HG03521 (cell line): ENCODE data around the gene HPCA.

Experiments
- ATAC-seq: cut with Tn5 transposase; IDR thresholded peaks from one replicate; pipeline ENCODE4 v1.9.1; 2021; ENCODE audit warnings: mild to moderate bottlenecking, moderate library complexity; ENCODE audit not compliant: unreplicated experiment

The HPCA gene

DNA sequence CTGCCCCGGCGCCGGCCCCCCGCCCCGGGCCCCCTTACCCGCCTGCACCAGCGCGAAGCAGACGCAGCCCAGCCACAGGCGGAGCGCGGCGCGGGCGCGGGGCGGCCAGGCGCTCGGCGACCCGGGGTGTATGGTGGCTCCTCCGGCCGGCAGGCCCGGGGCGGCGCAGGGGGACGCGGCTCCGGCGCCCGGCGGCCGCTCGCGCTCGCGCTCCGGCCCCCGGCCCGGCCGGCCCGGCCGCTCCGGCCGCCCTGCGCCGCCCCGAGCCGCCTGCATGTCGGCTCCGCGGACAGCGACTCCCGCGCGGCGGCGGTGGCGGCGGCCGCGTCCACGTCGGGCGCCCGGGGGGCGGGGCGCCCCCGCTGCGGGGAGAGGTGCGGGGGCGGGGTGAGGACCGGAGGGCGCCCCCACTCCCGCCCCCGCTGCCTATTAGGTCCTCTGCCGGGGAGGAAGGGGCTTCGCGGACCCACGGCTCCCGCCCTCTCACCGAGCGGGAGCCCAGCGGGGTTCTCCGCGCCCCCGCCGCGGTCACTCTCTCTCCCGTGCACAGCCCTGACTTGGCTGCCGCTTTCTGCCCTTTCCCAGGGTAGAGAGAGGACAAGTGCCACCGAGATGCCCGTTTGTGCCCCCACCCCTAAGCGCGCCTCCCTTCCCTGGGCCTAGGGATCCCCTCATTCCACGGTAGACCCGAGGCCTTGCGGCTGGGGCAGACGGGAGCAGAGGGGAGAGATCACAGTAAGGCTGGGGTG, 15.5 kb upstream of the HPCA start, which contains the start of gene FNDC5:
Gene FNDC5 (minus strand): TSS at position 298 of the 749 bp plus-strand sequence.
- no peak for ATAC-seq

DNA sequence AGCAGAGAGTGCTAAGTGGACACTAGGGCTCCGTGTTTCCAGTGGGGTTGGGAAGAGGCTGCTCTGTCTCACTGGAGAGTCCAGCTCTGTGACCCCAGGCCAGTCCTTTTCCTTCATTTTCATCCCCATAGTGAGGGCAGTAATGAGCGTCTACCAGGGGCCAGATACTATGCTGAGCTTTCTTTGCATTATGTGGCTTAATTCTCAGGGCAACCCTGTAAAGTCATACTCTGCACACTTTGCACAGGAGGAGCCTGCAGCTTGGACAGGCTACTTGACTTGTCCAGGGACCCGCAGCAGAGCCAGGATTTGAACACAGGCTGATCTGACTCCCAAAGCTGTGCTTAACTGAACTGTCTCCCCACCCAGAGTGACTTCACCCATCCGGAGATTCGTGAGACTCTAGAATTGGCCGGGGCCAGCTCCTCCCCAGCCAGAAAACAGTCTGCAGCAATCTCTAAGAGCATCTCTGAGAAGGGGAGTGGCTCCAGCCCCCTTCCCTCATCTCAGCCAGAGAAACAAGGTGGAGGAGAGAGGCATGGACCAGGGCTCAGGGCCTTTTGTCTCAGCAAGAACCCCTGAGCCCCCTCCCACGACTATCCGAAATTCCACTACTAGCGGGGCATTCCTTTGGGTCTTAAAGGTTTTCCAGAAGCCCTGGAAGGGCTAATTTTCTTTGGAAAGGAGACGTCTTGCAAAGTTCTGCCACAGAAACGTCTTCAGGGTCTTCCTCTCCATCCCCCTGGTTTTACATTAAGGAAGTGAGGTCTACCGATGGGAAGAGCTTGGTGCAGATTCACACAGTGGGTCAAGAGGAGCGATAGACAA, 14.7 kb upstream of the HPCA start:
- no peak for ATAC-seq

DNA sequence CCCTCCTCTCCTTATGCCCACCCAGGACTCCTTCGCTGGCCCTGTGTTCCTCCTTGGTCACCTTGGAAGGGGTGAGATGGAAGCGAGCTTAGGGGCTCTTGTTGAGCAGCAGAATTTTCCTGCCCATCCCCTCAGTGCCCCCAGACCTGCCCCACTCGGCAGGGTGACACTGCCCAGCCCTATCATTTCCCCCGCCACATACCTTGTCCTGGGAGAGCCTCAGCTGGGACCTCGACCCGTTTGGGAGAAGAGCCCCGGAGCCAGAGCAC, 14.2 kb upstream of the HPCA start:
- no peak for ATAC-seq

DNA sequence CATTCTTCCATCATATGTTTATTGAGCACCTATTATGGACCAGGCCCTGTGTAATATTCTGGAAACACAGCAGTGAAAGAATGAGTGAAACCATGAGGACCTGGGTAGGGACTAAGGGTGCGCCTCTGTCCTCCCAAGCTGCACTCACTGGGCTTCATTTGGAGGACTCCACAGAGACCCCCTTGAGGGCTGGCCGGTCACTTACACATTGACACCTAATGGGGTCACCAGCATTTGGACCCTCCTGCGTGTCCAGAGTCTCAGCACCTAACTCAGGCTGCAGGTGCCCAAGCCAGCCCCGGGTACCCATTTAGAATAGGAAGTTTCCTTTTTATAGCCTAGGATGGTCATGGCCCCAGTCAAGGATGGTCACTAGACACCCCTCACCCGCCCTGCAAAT, 12.8 kb upstream of the HPCA start:
- ATAC-seq: no peak

DNA sequence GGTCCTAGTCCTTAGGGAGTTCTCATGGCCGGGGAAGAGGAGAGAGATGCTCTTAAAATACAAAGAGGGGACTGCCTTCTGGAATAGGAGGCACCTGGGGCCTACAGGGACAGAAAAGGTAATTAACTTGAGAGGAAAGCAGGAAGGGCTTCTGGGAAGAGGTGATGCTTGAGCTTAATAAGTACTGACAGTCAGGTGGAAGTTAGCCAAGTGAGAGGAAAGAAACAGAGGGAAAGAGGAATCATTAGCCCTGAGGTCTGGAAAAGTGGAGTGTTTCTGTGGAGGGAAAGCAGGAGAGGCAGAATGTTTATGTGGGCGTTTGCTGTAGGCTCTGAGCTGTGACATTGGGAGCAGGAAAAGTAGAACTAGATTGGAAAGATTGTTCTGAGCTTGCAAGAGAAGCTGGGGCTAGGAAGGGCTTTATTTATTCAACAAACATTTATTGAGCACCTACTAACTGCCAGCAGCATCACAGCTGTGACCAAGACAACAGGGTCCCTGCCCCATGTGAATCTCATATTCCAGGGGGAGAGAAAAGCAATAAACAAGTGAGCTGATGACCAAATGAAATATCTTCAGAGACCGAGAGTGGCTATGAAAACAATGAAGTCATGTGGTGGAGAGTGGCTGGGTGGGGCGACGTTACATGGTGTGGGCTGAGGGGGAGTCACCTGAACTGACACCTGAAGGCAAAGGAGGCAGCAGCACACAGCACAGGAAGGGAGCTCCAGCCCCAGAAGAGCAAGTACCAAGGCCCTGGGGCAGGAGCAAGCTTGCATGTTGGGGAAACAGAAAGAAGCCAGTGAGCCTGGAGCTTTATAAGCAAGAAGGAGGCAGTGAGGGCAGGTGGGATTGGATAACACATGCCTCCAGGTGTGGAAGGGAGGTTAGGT, 11.2 kb upstream of the HPCA start:
- ATAC-seq: no peak

DNA sequence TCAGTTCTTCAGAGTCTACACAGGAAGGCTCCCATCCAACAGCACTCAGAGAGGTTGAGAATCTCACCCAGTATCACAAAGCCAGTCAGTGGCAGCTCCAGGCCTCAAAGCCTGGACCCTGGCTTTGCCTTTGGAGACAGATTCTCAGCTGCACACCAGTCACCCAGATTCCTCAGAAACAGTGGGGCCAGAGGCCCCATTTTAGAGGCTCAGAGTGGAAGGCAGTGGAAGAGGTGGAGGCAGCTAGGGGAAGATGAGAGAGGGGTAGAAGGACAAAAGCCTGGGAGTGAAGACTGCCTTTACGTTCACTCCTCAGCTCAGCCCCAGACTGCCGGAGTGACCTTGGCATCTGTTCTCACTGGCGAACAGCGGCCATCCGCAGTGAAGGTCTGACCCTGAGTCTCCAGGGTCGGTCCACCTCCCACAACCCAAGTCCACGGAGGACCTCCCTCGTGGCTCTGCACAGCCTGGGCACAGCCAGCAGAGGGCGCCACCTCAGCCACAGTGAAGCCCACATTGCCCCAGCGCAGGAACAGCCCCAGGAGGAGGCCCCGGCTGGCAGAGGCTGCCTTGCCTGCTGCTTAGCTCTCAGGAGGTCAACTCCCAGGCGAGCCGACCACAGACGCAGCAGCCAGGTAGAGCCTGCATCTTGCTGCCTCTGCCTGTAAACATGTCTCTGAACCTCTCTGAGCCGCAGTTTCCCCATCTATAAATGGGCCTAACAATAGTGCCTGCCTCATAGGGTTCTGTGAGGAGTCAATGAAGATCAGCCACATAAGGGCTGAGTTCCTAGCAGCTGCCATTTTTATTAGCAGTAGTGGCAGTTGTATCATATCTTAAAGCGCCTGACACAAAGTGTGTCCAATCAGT, 9.7 kb upstream of the HPCA start:
- ATAC-seq: no peak

DNA sequence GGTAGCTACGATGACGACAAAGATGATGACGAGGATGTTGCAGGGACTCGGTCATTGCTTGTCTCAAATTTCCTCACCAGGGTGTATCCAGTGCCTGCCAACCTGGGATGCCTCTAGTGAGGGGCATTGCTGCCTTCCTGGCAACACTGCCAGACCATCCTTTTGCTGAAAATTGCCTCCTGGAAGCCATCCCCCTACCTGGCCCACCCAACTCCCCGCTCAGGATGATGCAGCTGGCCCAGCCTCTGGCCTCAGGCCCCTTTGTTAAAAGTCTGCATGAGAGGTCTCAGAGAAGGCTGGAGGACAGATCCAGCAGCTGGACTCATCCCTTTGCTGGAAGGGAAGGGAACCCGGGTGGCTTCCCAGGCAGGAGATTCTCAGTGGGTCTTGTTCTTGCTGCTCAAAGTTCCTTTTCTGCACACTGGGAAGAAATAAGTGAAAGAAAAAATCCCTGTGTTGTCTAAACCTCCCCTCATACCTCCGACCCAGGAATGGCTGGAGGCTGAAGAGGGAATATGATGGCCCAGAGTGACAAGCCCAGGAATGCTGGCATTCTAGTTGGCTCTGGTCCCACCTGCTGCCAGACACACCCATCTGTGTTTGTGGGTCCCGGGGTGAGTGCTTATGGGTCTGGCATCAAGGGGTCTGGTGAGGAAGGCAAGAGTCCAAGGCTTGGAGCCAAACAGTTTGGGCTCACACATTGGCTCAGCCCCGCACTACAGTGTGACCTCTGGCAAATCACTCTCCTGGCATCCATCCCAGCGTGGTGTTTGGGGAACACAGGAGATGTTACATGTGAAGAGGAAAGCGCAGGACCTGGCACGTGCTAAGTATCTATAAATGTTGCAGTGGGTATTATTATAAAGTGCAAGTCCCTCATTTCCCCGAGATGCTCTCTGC, 8.8 kb upstream of the HPCA start:
- ATAC-seq: no peak

DNA sequence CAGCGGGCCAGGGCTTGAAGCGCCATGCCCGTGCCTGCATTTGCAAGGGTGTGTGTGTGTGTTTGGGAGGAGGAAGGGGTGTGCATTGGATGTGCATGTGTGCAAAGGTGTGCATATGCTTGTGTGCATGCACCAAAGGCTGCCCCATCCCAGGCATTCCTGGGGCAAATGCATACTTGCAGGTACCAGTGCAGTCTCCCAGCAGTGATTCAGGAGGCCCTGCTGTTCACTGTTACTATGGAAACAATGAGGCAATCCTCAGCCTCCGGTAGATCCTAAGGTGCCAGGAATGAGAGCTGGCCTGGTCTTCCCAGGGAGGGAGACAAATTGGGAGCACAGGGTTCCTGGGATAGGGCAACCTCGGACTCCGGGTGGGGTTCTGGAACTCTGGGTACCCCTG, 8.1 kb upstream of the HPCA start:
- ATAC-seq: no peak

DNA sequence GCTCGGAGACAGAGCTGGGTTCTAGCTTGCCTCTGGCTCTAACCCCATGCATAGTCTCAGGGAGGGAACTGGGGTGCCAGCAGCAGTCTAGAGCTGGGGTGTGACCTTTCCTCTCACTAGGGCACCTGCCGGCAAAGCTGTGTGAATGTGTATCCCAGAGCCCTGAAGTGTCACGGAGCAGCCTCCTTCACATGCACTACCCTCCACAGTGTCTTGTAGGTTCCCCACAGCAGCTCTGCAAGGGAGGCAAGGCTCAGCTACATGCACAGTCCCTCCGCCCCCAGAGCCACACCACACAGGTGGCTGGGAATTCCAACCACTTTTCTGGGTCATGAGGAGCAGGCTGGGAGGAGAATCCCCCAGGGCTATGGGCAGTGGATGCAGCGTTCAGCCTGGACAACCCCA, 7.7 kb upstream of the HPCA start:
- no peak for ATAC-seq

DNA sequence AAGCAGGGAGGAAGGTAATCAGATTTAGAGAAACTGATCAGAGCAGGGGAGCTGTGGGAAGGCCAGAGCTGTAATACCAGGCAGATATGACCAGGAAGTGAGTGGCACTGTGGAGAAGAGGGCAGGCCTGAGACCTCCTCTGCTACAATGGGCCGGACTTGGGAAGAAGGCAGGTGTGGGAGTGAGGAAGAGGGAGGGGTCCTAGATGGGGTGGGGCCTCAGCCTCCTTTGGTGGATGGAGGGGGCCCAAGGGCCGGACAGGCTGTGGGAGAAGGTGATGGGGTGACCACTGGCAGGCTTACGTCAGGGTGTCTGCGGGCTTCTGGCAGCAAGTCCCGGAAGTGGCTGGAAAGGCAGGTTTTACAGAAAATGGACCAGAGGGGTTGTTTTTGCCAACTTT, 5.0 kb upstream of the HPCA start:
- ATAC-seq: no peak

DNA sequence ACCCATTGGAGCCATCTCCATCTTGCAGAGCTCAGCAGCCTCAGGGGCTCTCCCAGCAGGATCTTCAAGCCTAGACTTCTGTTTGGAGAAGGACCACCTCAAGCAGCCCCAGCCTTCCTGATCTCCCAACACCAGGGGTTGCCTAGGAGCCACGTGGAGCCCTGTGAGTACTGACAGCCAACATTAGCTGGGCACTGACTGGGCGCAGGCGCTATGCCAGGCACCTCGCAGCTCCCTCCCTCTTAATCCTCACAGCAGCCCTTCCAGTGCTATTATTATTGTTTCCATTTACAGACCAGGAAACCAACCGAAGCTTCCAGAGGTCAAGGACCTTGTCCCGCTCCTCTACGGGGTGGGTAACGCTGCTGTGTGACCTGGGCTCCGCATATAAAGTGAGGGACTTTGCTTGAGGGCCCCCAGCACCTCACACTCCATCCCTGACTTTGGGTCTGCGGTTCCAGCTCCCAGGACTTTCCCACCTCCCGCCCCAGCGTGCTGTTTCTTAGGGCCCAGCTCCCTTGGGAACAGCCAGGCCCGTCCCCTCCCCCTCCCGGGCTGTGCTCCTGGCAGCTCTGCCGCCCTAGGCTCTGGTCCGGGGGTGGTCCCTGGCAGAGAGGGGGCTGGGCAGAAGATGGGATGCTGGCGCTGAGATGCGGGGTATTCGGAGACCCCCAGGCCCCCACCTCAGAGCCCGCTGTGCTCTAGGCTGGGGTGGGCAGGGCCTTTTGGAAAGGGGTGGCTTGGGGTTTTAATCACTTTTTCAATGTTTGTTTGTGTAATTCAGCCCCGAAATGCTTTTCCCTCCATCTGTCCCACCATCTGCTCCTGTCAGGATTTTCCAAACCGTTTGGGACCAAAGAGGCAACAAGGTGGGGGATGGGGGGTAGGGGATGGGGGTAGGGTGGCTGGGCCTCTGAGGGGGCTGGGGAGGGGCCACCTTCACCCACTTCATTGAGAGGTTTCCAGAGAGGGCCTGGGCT, 4.1 kb upstream of the HPCA start:
- no peak for ATAC-seq

DNA sequence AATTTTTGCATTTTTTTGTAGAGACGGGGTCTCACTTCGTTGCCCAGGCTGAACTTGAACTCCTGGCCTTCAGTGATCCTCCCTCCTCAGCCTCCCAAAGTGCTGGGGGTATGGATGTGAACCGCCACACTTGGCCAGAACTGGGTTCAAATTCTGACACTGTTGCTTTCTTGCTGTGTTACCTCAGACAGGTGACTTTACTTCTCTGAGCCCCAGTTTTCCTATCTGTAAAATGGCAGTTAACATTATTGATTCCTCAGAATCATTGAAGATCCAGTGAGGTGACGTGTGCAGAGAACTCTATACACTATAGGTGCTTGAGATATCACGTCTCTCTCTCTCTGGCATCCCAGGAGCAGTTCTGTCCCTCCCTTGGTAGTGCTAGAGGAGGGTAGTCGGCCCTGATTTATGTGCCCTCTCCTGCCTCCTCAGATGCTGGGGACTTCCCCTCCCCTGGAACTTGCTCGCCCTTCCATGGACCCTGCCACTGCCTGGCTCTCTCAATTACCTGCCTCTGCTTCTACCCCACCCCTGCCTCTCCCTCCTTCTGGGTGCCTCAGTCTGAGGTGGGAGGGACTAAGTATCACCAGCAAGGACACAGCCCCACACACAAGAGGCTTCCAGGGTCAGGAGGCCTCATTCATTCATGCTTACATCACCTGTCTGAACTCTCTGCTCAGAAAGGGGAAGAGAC, 2.8 kb upstream of the HPCA start:
- ATAC-seq: no peak

DNA sequence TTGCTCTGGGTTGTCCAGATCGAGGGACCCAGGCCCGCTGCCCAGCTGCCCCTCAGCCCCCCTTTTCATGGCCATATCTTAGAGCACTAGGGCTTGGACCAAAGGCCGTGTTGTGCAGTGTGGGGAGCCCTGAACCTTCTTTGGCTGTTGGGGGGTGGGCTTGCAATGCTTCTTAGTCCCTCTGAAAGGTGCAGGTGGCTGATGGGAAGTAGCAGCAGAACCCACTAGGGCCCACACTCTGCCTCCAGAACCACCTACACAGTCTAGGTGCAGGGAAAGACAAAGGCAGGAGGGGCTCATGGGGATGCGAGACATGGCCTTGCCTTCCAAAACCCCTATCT, 2.3 kb upstream of the HPCA start:
- ATAC-seq: no peak

DNA sequence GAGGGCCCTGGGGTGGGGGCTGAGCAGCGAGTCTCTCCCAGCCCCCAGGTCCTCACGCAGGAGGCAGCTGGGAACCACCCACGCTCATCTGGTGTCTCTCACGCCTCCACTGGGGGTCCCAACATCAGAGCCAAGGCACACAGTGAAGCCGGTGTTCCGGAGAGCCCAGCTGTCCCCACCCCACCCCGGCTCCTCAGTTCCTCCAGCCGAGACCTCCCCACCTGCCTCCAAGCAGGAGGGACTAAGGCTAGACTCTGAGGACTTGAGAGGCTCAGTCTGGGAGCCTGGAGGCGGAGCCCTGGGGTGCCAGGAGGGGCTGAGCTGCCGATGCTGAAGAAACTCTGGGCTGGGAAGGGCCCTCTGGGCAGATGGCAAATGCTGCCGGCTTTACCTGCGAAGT, 1.6 kb upstream of the HPCA start:
- ATAC-seq: no peak

DNA sequence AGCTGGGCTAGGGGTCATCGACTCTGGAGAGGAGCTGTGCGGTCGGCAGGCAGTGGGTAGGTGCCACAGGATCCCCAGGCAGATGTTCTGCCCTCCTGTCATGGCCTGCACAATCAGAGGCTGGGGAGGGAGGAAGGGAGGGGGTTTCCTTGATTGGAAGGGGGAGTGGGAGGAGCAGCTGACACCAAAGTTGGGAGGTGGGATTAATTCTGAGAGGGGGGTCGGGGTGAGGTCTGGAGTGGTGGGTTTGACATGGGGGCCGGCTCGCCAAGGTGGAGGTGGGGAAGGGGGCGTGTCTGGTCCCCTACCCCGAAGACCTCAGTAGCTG, 651 bp upstream of the HPCA start:
- ATAC-seq: no peak

DNA sequence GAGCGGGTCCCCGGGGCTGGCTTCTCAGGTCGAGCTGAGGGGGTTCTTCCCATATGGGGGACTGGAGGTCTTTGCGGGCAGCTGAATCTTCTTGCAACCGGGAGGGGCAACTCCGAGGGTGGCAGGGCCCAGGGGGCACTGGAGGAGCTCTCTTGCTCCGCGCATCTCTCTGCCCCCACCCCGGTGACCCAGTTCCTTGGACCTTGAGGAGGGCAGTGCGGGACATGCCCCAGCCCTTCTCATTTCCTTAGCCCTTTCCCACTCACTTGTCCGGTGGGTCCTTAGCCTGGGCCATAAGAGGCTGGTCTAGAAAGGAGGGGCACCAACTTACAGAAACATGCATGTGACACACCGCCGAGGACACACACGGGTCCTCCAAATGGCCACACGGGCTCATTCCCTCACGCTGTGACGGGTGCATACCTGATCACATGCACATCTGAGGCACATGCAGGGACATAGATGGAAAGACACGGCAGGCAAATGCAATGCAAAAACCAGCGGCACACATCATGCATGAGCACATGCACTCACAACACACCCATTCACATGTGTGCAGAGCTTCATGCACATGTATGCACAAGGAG, 630 bp downstream of the HPCA start:
- ATAC-seq: no peak

DNA sequence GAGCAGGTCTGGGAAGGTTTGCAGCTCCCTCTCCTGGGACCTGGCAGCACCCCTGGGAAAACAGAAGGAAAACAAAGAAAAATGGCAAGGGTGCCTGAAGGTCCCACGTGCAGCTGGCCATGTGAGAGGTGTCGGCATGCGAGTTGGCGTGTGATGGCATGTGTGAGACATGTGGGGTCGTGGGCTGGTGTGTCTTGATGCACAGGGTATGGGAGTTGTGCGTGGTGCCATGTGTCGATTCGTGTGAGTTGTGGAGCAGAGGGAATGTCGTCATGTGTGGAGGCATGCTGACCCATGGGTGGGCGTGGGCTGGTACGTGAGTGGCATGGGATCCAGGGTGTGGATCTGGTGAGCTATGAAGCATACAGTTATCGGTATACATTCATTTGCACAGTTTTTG, 1.3 kb downstream of the HPCA start:
- no peak for ATAC-seq

DNA sequence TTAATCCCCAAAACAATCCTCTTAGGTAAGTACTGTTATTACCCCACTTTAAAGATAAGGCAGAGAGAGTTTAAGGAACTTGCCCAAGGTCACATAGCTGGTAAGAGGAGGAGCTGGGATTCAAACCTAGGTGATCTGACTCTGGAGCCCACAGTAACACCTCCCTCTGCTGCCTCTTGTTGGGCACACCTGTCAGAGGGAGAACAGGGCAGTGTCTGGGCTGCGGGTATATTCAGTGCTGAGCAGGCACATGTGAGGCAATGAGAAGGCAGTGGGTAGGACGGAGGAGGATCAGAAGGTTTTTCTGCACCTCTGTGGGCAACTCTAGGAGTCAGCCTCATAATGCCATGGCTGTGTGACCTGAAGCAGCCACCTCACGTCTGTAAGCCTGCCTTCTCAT, 1.8 kb downstream of the HPCA start:
- no peak for ATAC-seq
